Fibroblast of skin of left biceps (primary cell): ENCODE results near the gene SMPD1.
"Not testable (repeated sequence)": the region's sequence is repeated elsewhere in the genome, so short reads cannot be mapped to it uniquely, and the experiment has no call there.

Experiments
- DNase-seq, 2 experiments: peaks; one replicate each; pipeline ENCODE4 v3.0.0-alpha.2; 2013; ENCODE audit warnings: low read depth in 2 of 2

SMPD1 gene

GRCh38 chr11:6388748-6389147, 1.5 kb upstream of the SMPD1 start:
- DNase-seq: no peak

GRCh38 chr11:6390718-6391469, 620 bp downstream of the SMPD1 start:
- DNase-seq: no peak

- DNase-seq: no peak
These were observed 1.4 kb downstream of the SMPD1 start for GRCh38 chr11:6391537-6392134.

- DNase-seq: not testable (repeated sequence)
These were observed 2.0 kb downstream of the SMPD1 start for GRCh38 chr11:6392251-6392650.

GRCh38 chr11:6393989-6394670, 3.9 kb downstream of the SMPD1 start:
- no peak for DNase-seq

- DNase-seq: no peak
These were observed 5.3 kb downstream of the SMPD1 start for GRCh38 chr11:6395470-6396060.

- DNase-seq: no peak
These were observed 6.9 kb downstream of the SMPD1 start for GRCh38 chr11:6397156-6397555.

GRCh38 chr11:6397636-6398035, 7.4 kb downstream of the SMPD1 start:
- DNase-seq: no peak

GRCh38 chr11:6400431-6401345, 10.4 kb downstream of the SMPD1 start:
- DNase-seq: no peak

GRCh38 chr11:6401464-6401863, 11.2 kb downstream of the SMPD1 start:
- DNase-seq: no peak

- DNase-seq: no peak
These were observed 11.8 kb downstream of the SMPD1 start for GRCh38 chr11:6402061-6402470.

GRCh38 chr11:6402561-6402981, 12.3 kb downstream of the SMPD1 start:
- no peak for DNase-seq

GRCh38 chr11:6403539-6403938, 13.3 kb downstream of the SMPD1 start:
- no peak for DNase-seq

GRCh38 chr11:6404342-6405051, 14.2 kb downstream of the SMPD1 start:
- no peak for DNase-seq

- DNase-seq: no peak
These were observed 14.9 kb downstream of the SMPD1 start for GRCh38 chr11:6405052-6405667.

GRCh38 chr11:6405846-6406245, 15.6 kb downstream of the SMPD1 start:
- DNase-seq: no peak

GRCh38 chr11:6406370-6406769, 16.1 kb downstream of the SMPD1 start:
- no peak for DNase-seq

GRCh38 chr11:6410695-6411430, 20.6 kb downstream of the SMPD1 start:
- DNase-seq: no peak

- DNase-seq: no peak
These were observed 21.3 kb downstream of the SMPD1 start for GRCh38 chr11:6411594-6412031.

- no peak for DNase-seq
These were observed 23.5 kb downstream of the SMPD1 start for GRCh38 chr11:6413791-6414201.
